HCT116 (cell line): Measurements from ENCODE around the gene CPS1. TPM values are rescaled to one million over a fixed set of nuclear protein-coding genes. Genes with fewer than 3 reads are reported as not detected.

Experiments
- ATAC-seq: fragments of 200-7000 bp; cut with Tn5 transposase; 2 replicates; pipeline ENCODE4 v1.9.1; 2020; ENCODE audit warnings: mild to moderate bottlenecking, moderate library complexity
- BruUV-seq: library from RNA; stranded (reverse); fragments of 400-500 nt; replicated peaks from 2 replicates; lab custom pipeline; 2021; lab: Mats Ljungman, UMichigan
- CTCF ChIA-PET: fragments of 300-600 bp; sonication (Branson Sonifier 250); formaldehyde crosslinking; loops from one replicate; lab custom pipeline; 2021; ENCODE audit warnings: antibody characterized with exemption; lab: Charles Lee
- POLR2A ChIA-PET: fragments of 300-600, 350-600 bp; sonication (Branson Sonifier 250); formaldehyde crosslinking; loops from one replicate; lab custom pipeline; 2021; ENCODE audit warnings: antibody characterized with exemption; lab: Charles Lee
- RAD21 ChIA-PET, 2 experiments: fragments of 300-600 bp; sonication (Branson Sonifier 250); formaldehyde crosslinking; loops; one replicate each; lab custom pipeline; 2023; ENCODE audit warnings: low total read pairs in 2 of 2; ENCODE audit not compliant: uncharacterized antibody in 2 of 2, unreplicated experiment in 2 of 2, low non-redundant PET in 1 of 2; lab: Charles Lee
- DNase-seq: peaks from one replicate; pipeline ENCODE4 v3.0.0-alpha.2; 2010; ENCODE audit warnings: low read depth, low spot score
- H2AFZ ChIP-seq: fragments of 200-600 bp; shearing (Covaris generic), sonication (generic); 2 replicates; pipeline ENCODE4 v1.6.1; 2017; ENCODE audit warnings: low read depth, mixed run types, mixed read lengths, antibody characterized with exemption, low read length; ENCODE audit not compliant: poor library complexity, severe bottlenecking
- H3K27ac ChIP-seq: 2 replicates; pipeline ENCODE4 v1.5.1; 2012; ENCODE audit warnings: low read depth, low read length
- H3K27me3 ChIP-seq: fragments of 200-600 bp; sonication (generic); 2 replicates; pipeline ENCODE4 v1.6.1; 2016; ENCODE audit warnings: mixed run types, low read length, mixed read lengths; ENCODE audit not compliant: insufficient read depth
- H3K36me3 ChIP-seq, 2 experiments: fragments of 200-500 bp in 1 of 2; fragments of 200-600 bp in 1 of 2; sonication (Bioruptor generic) in 1 of 2; sonication (generic) in 1 of 2; 2 replicates each; pipeline versions ENCODE4 v1.5.1 to v1.6.1; 2014 to 2016; ENCODE audit warnings: low read length in 2 of 2, inconsistent platforms in 1 of 2, mixed read lengths in 1 of 2, mixed run types in 1 of 2; ENCODE audit not compliant: insufficient read depth in 2 of 2, control insufficient read depth in 1 of 2
- H3K4me1 ChIP-seq, 2 experiments: fragments of 200-600 bp in 1 of 2; sonication (generic) in 1 of 2; 2 replicates each; pipeline versions ENCODE4 v1.5.1 to v1.6.1; 2012 to 2017; ENCODE audit warnings: low read length in 2 of 2, inconsistent platforms in 1 of 2, mild to moderate bottlenecking in 1 of 2, mixed read lengths in 1 of 2, mixed run types in 1 of 2, moderate library complexity in 1 of 2; ENCODE audit not compliant: insufficient read depth in 2 of 2, control insufficient read depth in 1 of 2
- H3K4me2 ChIP-seq: fragments of 200-600 bp; sonication (generic); 2 replicates; pipeline ENCODE4 v1.6.1; 2017; ENCODE audit warnings: mixed run types, low read length, mixed read lengths
- H3K4me3 ChIP-seq, 2 experiments: fragments of 200-600 bp in 1 of 2; sonication (generic) in 1 of 2; replicated peaks in 1 of 2; 2 replicates each; pipeline ENCODE4 v1.5.1; 2011 to 2016; ENCODE audit warnings: low read length in 2 of 2, control low read depth in 1 of 2, low read depth in 1 of 2, mild to moderate bottlenecking in 1 of 2, mixed read lengths in 1 of 2, mixed run types in 1 of 2
- H3K79me2 ChIP-seq: fragments of 200-600 bp; sonication (generic); 2 replicates; pipeline ENCODE4 v1.6.1; 2017; ENCODE audit warnings: mild to moderate bottlenecking, mixed run types, low read length, moderate library complexity, mixed read lengths; ENCODE audit not compliant: insufficient read depth
- H3K9ac ChIP-seq: fragments of 200-600 bp; sonication (generic); 2 replicates; pipeline ENCODE4 v1.6.1; 2016; ENCODE audit warnings: low read length, mixed read lengths
- H3K9me2 ChIP-seq: fragments of 200-600 bp; sonication (generic), shearing (Covaris generic); 2 replicates; pipeline ENCODE4 v1.6.1; 2017; ENCODE audit warnings: mixed run types, mild to moderate bottlenecking, moderate library complexity; ENCODE audit not compliant: insufficient read depth
- H3K9me3 ChIP-seq, 2 experiments: fragments of 200-500 bp in 1 of 2; fragments of 200-600 bp in 1 of 2; sonication (Bioruptor generic) in 1 of 2; sonication (generic) in 1 of 2; 2 replicates each; pipeline ENCODE4 v1.6.1; 2014 to 2017; ENCODE audit warnings: low read length in 2 of 2, mixed read lengths in 2 of 2, inconsistent platforms in 1 of 2, low read depth in 1 of 2, mild to moderate bottlenecking in 1 of 2, mixed run types in 1 of 2, moderate library complexity in 1 of 2; ENCODE audit not compliant: control insufficient read depth in 1 of 2, insufficient read depth in 1 of 2
- H4K20me1 ChIP-seq: fragments of 200-600 bp; sonication (generic), shearing (Covaris generic); 2 replicates; pipeline ENCODE4 v1.6.1; 2017; ENCODE audit warnings: mixed run types, mild to moderate bottlenecking, moderate library complexity; ENCODE audit not compliant: insufficient read depth
- EGR1 ChIP-seq: IDR thresholded peaks from 2 replicates; pipeline ENCODE4 v1.6.1; 2012; ENCODE audit warnings: low read depth
- EZH2phosphoT487 ChIP-seq: fragments of 200-600 bp; IDR thresholded peaks from 2 replicates; pipeline ENCODE4 v1.6.1; 2018; ENCODE audit warnings: antibody characterized with exemption, borderline replicate concordance
- FOSL1 ChIP-seq: IDR thresholded peaks from 2 replicates; pipeline ENCODE4 v1.6.1; 2012; ENCODE audit warnings: low read depth
- RAD21 ChIP-seq: IDR thresholded peaks from 2 replicates; pipeline ENCODE4 v1.6.1; 2012; ENCODE audit warnings: low read depth, mild to moderate bottlenecking
- SP1 ChIP-seq: IDR thresholded peaks from 2 replicates; pipeline ENCODE4 v1.6.1; 2012; ENCODE audit warnings: low read depth
- TCF7L2 ChIP-seq: IDR thresholded peaks from 2 replicates; pipeline ENCODE4 v1.7.0; 2011; ENCODE audit warnings: borderline replicate concordance, inconsistent platforms; ENCODE audit not compliant: insufficient read depth, insufficient read length; ENCODE audit errors: extremely low read depth
- YY1 ChIP-seq: IDR thresholded peaks from 2 replicates; pipeline ENCODE4 v1.6.1; 2011; ENCODE audit warnings: low read length, low read depth, moderate library complexity, mild to moderate bottlenecking; ENCODE audit not compliant: insufficient replicate concordance; ENCODE audit errors: extremely low read depth
- ZBTB33 ChIP-seq: IDR thresholded peaks from 2 replicates; pipeline ENCODE4 v1.6.1; 2011; ENCODE audit warnings: mild to moderate bottlenecking, low read length, moderate library complexity; ENCODE audit not compliant: insufficient replicate concordance; ENCODE audit errors: extremely low read depth
- intact Hi-C: fragments of 100-400 bp; cut with micrococcal nuclease; formaldehyde crosslinking; loops from 2 replicates; pipeline ENCODE4 v1.10.0; 2022
- total RNA-seq: library from RNA; stranded (reverse); gene quantifications from one replicate; pipeline ENCODE4 v1.2.1, GENCODE V29; 2021; ENCODE audit not compliant: unreplicated experiment

Gene CPS1
- total RNA-seq, 1 experiment from 2014 or later: 37.5 TPM

- ChIA-PET CTCF (no interaction called here), RAD21 (no interaction called here), POLR2A (no interaction called here)
- Histone ChIP-seq H2AFZ (no peak overlapping the region), H3K4me1 (no peaks in the 10 kb centered on the region), H4K20me1 (no peaks in the 10 kb centered on the region), H3K4me2 (no peak overlapping the region), H3K4me3 (no peak overlapping the region), H3K9me2 (no peaks in the 10 kb centered on the region; the same call in 1 of the 2 replicates), H3K27me3 (no peaks in the 10 kb centered on the region), H3K9me3 (no peaks in the 10 kb centered on the region), H3K79me2 (no peaks in the 10 kb centered on the region), H3K9ac (no peak overlapping the region), H3K27ac (no peak overlapping the region), H3K36me3 (no peaks in the 10 kb centered on the region)
- intact Hi-C loops: no loop called here
- no TSS peak for BruUV-seq
- no peak for DNase-seq
- TF ChIP-seq RAD21 (no peak), EZH2phosphoT487 (no peak), SP1 (no peak), EGR1 (no peak), FOSL1 (no peak), ZBTB33 (no peak), TCF7L2 (no peak), YY1 (no peak)
- ATAC-seq: no peak
Observed at GRCh38 chr2:210548878-210549384, 7.5 kb upstream of the CPS1 start.
